LNCAP (cell line): ENCODE measurements around the gene APCDD1L.

Experiments
- TF ChIP-seq, protein P1 (sequence below): fragments of 450-650 bp; IDR thresholded peaks from 2 replicates; pipeline ENCODE4 v1.5.1; 2017; ENCODE audit warnings: mild to moderate bottlenecking

Gene APCDD1L

DNA sequence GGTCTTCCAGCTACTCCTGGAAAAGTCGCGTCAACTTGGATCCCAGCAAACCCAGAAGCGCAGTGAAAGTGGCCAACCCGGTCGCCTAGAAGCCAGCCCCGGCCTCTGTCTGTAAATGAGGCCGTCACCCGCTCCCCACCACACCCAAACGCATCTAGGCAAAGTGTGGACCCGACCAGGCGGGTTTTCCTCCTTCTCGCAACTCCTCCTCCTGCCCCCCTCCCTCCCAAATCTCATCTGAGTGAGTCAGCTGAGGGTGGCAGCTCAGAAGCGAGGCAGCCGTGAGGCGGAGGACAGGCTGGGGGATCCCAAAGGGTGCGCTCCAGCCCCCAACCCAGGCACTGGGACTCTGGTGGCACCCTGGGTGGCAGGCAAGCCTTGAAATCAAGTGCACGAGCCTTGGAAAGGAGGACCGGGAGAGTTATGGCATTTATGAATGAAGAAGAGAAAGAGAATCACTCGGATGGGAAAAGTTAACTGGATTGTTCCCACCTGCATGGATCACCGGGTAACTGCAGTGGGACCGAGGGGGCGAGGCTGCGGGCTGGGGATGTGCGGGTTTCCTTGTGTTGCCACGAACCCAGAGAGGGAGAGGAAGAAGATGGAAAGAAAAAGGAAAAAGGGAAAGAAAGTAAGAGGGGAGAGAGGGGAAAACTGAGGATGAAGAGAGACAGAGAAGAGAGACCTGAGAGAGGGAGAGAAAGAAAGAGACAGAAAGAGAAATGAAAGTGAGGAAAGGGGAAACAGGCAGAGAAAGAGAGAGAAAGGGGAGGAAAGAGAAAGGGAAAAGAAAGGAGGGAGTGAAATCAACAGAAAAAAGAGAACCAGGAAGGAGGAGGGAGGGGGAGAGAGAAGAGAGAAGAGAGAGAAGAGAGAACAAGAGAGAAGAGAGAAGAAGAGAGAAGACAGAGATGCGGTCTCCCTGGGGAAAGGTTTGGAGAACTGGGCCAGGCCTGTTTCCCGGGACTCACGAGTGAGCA lies at the start of gene APCDD1L:
Gene APCDD1L (minus strand): TSS at position 167 of the 980 bp plus-strand sequence. CDS start 692 bp downstream, outside the sequence.
- TF ChIP-seq, protein P1, sequence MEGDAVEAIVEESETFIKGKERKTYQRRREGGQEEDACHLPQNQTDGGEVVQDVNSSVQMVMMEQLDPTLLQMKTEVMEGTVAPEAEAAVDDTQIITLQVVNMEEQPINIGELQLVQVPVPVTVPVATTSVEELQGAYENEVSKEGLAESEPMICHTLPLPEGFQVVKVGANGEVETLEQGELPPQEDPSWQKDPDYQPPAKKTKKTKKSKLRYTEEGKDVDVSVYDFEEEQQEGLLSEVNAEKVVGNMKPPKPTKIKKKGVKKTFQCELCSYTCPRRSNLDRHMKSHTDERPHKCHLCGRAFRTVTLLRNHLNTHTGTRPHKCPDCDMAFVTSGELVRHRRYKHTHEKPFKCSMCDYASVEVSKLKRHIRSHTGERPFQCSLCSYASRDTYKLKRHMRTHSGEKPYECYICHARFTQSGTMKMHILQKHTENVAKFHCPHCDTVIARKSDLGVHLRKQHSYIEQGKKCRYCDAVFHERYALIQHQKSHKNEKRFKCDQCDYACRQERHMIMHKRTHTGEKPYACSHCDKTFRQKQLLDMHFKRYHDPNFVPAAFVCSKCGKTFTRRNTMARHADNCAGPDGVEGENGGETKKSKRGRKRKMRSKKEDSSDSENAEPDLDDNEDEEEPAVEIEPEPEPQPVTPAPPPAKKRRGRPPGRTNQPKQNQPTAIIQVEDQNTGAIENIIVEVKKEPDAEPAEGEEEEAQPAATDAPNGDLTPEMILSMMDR = no peak

DNA sequence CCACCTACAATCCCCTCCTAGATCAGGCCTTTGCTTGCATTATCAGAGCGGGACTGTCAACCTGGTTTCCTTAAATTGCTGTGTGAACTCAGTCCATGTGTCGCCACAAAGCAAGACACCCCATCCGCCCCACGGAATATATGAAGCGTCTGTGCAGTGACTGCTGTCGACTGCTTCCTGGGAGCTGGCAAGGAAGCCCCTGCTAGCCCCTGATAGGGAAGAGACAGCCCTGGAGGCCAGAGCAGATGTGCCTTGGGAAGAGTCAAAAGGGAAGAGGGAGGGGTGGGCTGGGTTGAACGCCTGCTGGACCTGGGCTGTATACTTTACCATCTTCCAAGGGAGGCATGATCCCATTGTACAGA lies 44.1 kb upstream of the APCDD1L start:
- TF ChIP-seq, protein P1 = no peak

DNA sequence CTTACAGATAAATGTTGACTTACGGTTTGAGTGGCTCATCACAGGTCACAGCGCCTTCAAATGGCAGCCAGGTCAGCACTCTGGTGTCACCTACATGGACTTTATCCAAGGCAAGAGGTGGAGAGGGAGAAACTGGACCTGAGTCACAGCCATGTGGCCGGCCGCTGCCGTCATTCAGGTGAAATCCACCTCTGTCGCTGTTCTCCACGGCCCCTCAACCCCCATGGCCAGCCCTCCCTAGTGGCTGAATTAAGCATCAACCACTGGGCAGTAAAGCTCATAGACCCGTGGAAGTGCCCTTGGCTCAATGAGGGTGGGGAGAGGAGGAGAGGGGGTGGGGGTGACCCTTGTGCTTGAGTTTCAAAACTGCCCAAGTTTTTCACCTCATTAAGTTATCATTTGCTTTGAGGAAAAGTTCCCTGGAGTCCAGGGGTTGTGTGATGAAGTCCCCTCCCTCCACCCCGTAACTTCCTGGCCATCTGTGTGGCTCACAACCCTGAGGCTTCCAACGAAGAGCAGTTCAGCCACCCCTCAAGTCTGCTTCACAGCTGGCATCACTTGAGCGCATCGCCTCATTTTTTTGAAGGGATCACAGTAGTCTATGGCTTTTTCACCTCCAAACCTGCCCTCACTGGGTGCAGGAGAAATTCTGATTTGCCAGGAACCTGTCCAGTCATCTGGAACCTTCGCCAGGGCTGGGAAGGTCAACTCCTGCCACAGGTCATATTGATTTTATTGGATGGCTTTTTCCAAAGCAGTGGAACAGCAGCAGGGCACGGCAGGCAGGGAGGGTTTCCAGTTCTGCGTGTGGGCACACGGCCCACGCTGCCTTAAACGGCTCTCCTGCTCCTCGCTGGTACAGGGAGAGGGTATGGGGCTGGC lies 43.5 kb upstream of the APCDD1L start:
- TF ChIP-seq, protein P1 = no peak

DNA sequence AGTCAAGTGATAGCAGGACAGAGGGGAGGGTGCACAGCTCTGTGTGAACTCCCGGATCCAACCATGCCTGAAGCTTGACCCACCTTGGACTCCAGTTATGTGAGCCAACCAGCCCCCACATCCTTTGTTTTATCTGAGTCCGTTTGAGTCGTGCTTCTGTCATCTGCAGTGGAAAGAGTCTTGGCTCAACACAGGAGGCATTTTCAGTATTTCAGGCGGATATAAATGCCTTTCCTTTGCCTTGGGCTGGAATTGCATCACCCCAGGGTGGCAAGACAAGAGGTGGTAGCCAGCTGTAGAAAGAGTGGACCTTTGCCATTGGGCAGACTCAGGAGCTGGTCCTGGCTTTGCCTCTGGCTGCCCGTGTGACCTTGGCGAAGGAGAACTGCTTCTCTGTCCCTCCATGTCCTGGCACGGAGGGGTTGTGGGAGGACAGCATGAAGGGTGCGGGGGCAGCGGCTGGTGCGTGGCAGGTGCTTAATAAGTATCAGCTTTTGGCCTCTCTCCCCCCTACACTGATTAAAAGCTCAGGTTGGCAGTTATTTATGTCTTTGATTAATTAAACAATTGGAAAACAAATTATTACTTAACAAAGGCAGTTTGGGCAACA lies 42.6 kb upstream of the APCDD1L start:
- TF ChIP-seq, protein P1 = no peak

DNA sequence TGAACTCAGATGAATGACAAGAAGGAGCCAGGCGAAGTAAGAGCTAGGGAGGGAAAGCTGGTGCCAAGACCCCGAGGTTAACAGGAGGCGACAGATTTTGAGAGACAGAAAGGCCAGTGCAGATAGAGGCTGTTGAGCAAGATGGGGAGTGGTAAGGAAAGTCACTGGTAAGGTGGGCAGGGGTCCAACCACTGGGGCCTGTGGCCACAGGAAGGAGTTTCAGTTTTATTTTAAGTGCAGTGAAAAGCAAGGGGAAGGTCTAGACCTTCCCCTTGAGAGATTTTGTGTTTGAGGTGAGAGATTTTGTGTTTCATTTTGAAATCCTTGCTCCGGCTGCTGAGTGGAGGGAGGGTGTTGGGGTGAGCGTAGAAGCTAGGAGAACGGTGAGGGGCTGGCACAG lies 41.8 kb upstream of the APCDD1L start:
- TF ChIP-seq, protein P1 = no peak

DNA sequence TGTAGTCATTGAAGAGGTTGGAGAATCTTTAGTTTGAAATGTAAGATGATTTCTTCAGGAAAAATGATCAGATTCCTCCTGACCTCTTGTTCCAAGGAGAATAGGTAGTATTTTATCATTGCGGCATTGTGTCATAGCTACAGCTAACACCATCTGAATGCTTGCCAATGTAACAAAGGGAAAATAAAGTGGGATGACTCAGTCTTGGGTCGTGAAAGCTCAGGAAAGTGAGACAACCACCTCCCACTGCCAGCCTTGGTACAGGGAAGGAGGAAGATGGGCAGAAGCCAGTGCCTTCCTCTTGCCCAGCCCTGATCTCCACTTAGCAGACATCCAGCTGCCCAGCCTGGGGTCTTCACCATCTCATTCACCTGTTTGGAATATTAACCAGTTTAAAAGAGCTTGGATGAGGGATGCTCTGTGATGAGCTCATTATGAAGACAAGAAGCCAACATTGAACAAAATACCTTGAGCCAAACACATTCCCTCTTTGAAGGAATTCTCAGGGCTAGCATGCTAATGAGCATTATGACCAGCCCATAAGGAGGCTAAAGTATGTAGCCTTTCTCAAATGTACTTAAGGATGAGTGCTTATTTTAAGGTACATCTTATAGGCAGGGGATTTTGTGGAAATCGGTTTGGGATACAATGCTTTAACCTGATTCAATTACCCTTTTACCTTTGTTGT lies 40.0 kb upstream of the APCDD1L start:
- TF ChIP-seq, protein P1 = no peak

DNA sequence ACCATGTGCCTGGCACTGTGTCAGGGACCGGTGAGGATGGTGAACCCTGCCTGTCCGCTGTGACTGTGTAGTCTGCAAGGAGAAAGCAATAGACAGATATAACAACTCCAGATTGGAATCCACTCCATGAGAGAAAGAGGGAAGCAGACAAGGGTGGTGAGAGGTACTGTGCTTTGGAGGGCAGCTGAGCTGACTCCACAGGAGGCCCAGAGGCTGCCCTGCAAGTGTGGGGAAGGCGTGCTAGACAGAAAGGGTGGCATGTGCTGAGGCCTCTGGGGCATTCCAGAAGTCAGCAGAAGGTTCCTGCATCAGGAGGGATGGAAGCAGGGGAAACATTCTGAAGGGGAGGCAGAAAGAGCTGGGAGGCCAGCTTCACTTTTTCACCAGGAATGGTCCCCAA lies 39.3 kb upstream of the APCDD1L start:
- TF ChIP-seq, protein P1 = no peak
